BJ (cell line): ENCODE results near the gene FOXP1. TPM values are rescaled to one million over a fixed set of nuclear protein-coding genes. Genes with fewer than 3 reads are reported as not detected.

ENCODE experiments used
- CTCF ChIA-PET: fragments of 350-600 bp; formaldehyde crosslinking; extraction: SDS; loops from one replicate; lab custom pipeline; 2021; ENCODE audit warnings: antibody characterized with exemption, inconsistent platforms; lab: Yijun Ruan, JAX
- POLR2A ChIA-PET: fragments of 300-600 bp; sonication (Branson Sonifier 250); formaldehyde crosslinking; extraction: SDS; loops from one replicate; lab custom pipeline; 2021; ENCODE audit warnings: antibody characterized with exemption; lab: Charles Lee
- DNase-seq: peaks from one replicate; pipeline ENCODE4 v3.0.0-alpha.2; 2011; ENCODE audit warnings: low read depth
- H3K27me3 ChIP-seq: 2 replicates; pipeline ENCODE4 v1.6.0; 2011; ENCODE audit warnings: low read length; ENCODE audit not compliant: control insufficient read depth, insufficient read depth
- H3K36me3 ChIP-seq: 2 replicates; pipeline ENCODE4 v1.5.1; 2011; ENCODE audit warnings: low read length; ENCODE audit not compliant: control insufficient read depth, insufficient read depth
- H3K4me3 ChIP-seq: 2 replicates; pipeline ENCODE4 v1.5.1; 2011; ENCODE audit warnings: low read depth, mild to moderate bottlenecking, control low read depth, low read length
- polyA plus RNA-seq: library from polyadenylated mRNA; depleted of rRNA; stranded (reverse); fragments of >200 nt; gene quantifications from 2 replicates; pipeline ENCODE4 v1.2.3, GENCODE V29; 2011
- TF ChIP-seq, protein P1 (sequence below): IDR thresholded peaks from 2 replicates; pipeline ENCODE4 v1.5.1; 2011; ENCODE audit warnings: low read depth, mild to moderate bottlenecking, control low read depth, inconsistent platforms, low read length, moderate library complexity; ENCODE audit not compliant: insufficient read depth

FOXP1 gene
- polyA plus RNA-seq, 1 experiment, result 37.0 TPM

DNA sequence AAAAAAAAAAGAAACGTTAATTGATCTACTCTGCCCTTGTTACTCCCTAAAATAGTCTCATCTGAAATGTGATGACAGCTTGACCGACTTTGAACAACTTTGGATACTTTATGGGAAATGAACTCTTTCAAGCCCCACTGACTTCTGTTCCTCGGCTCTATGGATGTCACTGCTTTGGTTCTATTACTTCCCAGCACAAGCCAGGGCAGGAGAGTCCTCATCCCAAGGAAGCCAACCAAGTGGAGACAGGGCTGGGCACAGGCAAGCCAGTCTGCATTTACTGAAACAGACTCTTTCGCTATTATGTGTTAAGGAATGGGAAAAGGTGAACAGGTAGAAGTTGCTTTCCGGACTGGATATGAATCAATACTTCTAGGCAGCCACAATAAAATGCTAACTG lies 444.0 kb downstream of the FOXP1 start:
- TF ChIP-seq, protein P1, sequence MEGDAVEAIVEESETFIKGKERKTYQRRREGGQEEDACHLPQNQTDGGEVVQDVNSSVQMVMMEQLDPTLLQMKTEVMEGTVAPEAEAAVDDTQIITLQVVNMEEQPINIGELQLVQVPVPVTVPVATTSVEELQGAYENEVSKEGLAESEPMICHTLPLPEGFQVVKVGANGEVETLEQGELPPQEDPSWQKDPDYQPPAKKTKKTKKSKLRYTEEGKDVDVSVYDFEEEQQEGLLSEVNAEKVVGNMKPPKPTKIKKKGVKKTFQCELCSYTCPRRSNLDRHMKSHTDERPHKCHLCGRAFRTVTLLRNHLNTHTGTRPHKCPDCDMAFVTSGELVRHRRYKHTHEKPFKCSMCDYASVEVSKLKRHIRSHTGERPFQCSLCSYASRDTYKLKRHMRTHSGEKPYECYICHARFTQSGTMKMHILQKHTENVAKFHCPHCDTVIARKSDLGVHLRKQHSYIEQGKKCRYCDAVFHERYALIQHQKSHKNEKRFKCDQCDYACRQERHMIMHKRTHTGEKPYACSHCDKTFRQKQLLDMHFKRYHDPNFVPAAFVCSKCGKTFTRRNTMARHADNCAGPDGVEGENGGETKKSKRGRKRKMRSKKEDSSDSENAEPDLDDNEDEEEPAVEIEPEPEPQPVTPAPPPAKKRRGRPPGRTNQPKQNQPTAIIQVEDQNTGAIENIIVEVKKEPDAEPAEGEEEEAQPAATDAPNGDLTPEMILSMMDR, result no peak
- DNase-seq, result no peak
- Histone ChIP-seq H3K4me3 (no peak overlapping the region), H3K36me3 (no peaks in the 10 kb centered on the region), H3K27me3 (no peaks in the 10 kb centered on the region)
- ChIA-PET POLR2A (interaction anchor here (0.6 kb wide), 1 partner anchor 444 kb away, joined by 4 read pairs; no protein-coding TSS in a partner anchor), CTCF (no interaction called here)

DNA sequence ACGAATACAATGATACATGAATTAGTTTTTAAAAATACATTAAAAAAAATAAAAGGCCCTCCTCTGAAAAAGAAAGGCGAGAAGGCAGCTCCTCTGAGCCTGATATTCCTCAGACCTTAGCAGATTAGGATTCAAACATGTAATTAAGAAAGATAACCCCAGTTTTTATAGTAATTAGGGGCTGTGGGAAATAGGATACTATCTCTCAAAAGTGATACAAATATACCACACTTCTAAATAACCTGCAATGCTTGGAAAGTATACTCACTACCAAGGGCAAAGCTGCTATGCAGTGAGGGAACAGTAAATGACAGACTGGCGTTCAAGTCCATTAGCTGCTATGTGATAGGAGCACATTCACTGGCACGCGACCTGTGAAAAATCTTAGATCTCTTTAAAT lies 445.1 kb downstream of the FOXP1 start:
- no peaks in the 10 kb centered on the region for H3K27me3 ChIP-seq

DNA sequence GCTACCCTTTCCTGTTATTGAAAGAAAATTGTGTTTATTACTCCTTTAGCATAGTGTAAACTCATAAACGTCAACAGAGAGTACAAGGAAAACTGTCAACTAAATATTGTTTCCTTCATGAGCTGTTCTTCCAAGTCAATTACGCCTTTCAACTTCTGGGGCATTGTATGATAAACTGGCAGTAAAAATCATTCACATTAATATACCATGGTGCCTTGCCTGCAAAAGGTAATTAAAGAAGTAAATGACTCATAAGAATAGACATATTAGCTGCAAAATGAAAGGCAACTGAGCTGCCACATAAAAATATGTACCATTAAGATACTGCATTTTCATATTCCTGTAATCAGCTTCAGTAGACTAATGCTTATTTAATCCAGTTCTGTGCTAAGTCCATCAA lies 447.3 kb downstream of the FOXP1 start:
- POLR2A ChIA-PET, result interaction anchor here (0.7 kb wide), 1 partner anchor 414 kb away, joined by 8 read pairs; no protein-coding TSS in a partner anchor
- no peaks in the 10 kb centered on the region; the same call in 1 of the 2 replicates for H3K27me3 ChIP-seq
- H3K4me3 ChIP-seq, result no peak overlapping the region
- H3K36me3 ChIP-seq, result no peaks in the 10 kb centered on the region
- CTCF ChIA-PET, result interaction anchor here (0.7 kb wide), 1 partner anchor 47 kb away, joined by 3 read pairs; no protein-coding TSS in a partner anchor
- TF ChIP-seq, protein P1, result no peak
- no peak for DNase-seq

More for the DNA sequence above, 445.1 kb downstream of the FOXP1 start:
- H3K36me3 ChIP-seq, result no peaks in the 10 kb centered on the region
- DNase-seq, result no peak
- TF ChIP-seq, protein P1, result no peak
- ChIA-PET POLR2A (interaction anchor here (0.5 kb wide), 1 partner anchor 107 kb away, joined by 4 read pairs; no protein-coding TSS in a partner anchor), CTCF (interaction anchor here (0.8 kb wide), 1 partner anchor 20 kb away, joined by 3 read pairs; no protein-coding TSS in a partner anchor)
- no peak overlapping the region for H3K4me3 ChIP-seq

DNA sequence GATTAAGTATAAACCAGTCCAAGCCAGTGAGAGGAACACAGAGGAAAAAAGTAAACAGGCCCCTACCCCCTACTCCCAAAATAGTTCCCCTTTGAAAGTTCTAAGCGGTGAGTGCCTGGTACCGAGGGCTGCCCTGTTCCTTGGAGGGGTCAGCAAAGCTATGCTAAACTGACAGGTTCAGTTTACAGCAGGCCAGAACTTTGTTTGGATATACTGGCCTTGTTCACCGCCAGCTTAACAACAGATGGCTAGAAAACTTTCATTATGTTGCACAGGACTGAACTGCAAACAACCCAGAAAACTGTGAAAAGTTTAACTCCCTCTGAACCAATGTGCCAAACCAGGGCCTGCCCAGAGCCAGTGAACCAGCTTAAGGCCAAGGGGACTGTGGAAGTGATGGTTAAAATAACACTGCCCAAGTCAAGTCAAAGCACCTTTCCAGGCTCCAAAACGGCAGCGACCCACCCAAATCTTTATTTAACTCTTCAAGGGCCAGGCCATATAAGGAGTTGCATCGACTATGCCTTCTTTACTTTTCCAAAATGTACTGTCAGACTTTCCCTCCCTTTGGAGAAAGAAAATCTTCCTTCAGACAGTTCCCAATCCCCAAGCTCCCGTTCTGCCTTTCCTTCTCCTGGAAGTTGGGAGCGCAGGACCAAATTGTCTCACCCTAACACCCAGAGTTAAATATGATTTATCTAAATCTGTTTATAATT lies 448.0 kb downstream of the FOXP1 start:
- DNase-seq, result no peak
- TF ChIP-seq, protein P1, result no peak
- POLR2A ChIA-PET, result no interaction called here
- Histone ChIP-seq H3K4me3 (no peak overlapping the region), H3K27me3 (no peaks in the 10 kb centered on the region; the same call in 1 of the 2 replicates), H3K36me3 (no peaks in the 10 kb centered on the region)
- CTCF ChIA-PET, result interaction anchor here (0.6 to 0.7 kb wide), 2 partner anchors 48 to 418 kb away, joined by 3 read pairs; no protein-coding TSS in a partner anchor

DNA sequence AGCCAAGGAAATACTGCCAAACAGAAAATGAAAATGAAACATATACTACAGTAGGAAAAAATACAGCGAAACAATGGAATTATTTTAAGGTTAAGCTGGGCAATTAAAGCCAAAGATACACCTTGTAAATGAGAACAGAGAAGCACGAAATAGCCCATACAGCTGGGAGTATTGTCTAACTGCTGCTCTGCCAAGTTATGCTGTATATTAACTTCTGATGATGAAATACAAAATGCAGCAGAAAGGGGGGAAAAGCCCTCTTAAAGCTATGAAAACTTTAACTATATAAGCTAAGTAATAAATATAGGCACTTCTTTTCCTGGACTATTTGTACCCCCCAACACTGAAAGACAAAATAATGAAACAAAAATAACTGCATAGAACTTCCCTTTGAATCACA lies 449.0 kb downstream of the FOXP1 start:
- DNase-seq, result no peak
- TF ChIP-seq, protein P1, result no peak
- POLR2A ChIA-PET, result interaction anchor here (0.6 kb wide), 1 partner anchor 13 kb away, joined by 3 read pairs; no protein-coding TSS in a partner anchor
- CTCF ChIA-PET, result interaction anchor here (0.9 kb wide), 1 partner anchor 10 kb away, joined by 3 read pairs; no protein-coding TSS in a partner anchor
- H3K4me3 ChIP-seq, result no peak overlapping the region
- H3K27me3 ChIP-seq, result no peaks in the 10 kb centered on the region; the same call in 1 of the 2 replicates
- H3K36me3 ChIP-seq, result no peaks in the 10 kb centered on the region
